HEK293 (cell line): Measurements from ENCODE around the gene KRT40.

Source experiments
- CTCF ChIA-PET: fragments of 350-600 bp; formaldehyde crosslinking; extraction: SDS; loops from one replicate; lab custom pipeline; 2021; ENCODE audit warnings: antibody characterized with exemption; lab: Yijun Ruan, JAX
- POLR2A ChIA-PET: fragments of 300-600 bp; formaldehyde crosslinking; extraction: SDS; loops from one replicate; lab custom pipeline; 2020; ENCODE audit warnings: antibody characterized with exemption, inconsistent platforms; lab: Yijun Ruan, JAX
- H3K27ac ChIP-seq: fragments of 200-500 bp; sonication (Bioruptor generic); 2 replicates; pipeline ENCODE4 v1.5.1; 2014; ENCODE audit warnings: low read depth, low read length, control low read depth, inconsistent platforms; ENCODE audit errors: extremely low read depth
- H3K36me3 ChIP-seq, 2 experiments: fragments of 200-500 bp in 1 of 2; sonication (Bioruptor generic) in 1 of 2; 1 replicate in 1 of 2; 2 replicates in 1 of 2; pipeline ENCODE4 v1.5.1; 2014 to 2017; ENCODE audit warnings: inconsistent platforms in 2 of 2, low read length in 2 of 2; ENCODE audit not compliant: control insufficient read depth in 2 of 2, insufficient read depth in 1 of 2
- H3K4me1 ChIP-seq: fragments of 200-500 bp; sonication (Bioruptor generic); 2 replicates; pipeline ENCODE4 v1.5.1; 2014; ENCODE audit warnings: mild to moderate bottlenecking, low read length, inconsistent platforms; ENCODE audit not compliant: control insufficient read depth, insufficient read depth
- H3K4me3 ChIP-seq: 2 replicates; pipeline ENCODE4 v1.5.1; 2011; ENCODE audit warnings: low read depth, mild to moderate bottlenecking, control low read depth, low read length, moderate library complexity
- H3K9me3 ChIP-seq: fragments of 200-500 bp; sonication (Bioruptor generic); 2 replicates; pipeline ENCODE4 v1.5.1; 2014; ENCODE audit warnings: low read depth, low read length, inconsistent platforms; ENCODE audit not compliant: control insufficient read depth, insufficient read depth
- KLF1 ChIP-seq: fragments of 450-650 bp; formaldehyde crosslinking; IDR thresholded peaks from 2 replicates; pipeline ENCODE4 v1.5.1; 2016; ENCODE audit warnings: missing biosample characterization, missing genetic modification characterization
- KLF16 ChIP-seq: fragments of 450-650 bp; formaldehyde crosslinking; IDR thresholded peaks from 2 replicates; pipeline ENCODE4 v1.5.1; 2017; ENCODE audit warnings: missing biosample characterization, missing genetic modification characterization
- SALL2 ChIP-seq: fragments of 450-650 bp; formaldehyde crosslinking; IDR thresholded peaks from 2 replicates; pipeline ENCODE4 v1.5.0; 2017; ENCODE audit warnings: missing biosample characterization, mild to moderate bottlenecking, missing genetic modification characterization, borderline replicate concordance
- SCRT1 ChIP-seq: fragments of 450-650 bp; formaldehyde crosslinking; IDR thresholded peaks from 2 replicates; pipeline ENCODE4 v1.5.1; 2016; ENCODE audit warnings: missing biosample characterization, missing genetic modification characterization, borderline replicate concordance
- SP2 ChIP-seq: fragments of 450-650 bp; formaldehyde crosslinking; IDR thresholded peaks from 2 replicates; pipeline ENCODE4 v1.5.1; 2016; ENCODE audit warnings: missing biosample characterization, missing genetic modification characterization
- ZBTB10 ChIP-seq: fragments of 450-650 bp; formaldehyde crosslinking; IDR thresholded peaks from 2 replicates; pipeline ENCODE4 v1.5.1; 2016; ENCODE audit warnings: missing biosample characterization, missing genetic modification characterization
- ZBTB44 ChIP-seq: fragments of 450-650 bp; IDR thresholded peaks from 2 replicates; pipeline ENCODE4 v1.5.1; 2018; ENCODE audit warnings: missing biosample characterization, mild to moderate bottlenecking, missing genetic modification characterization
- ZIC2 ChIP-seq: fragments of 450-650 bp; formaldehyde crosslinking; IDR thresholded peaks from 2 replicates; pipeline ENCODE4 v1.5.1; 2016; ENCODE audit warnings: missing biosample characterization, missing genetic modification characterization
- ZNF132 ChIP-seq: fragments of 450-650 bp; formaldehyde crosslinking; IDR thresholded peaks from 2 replicates; pipeline ENCODE4 v1.5.1; 2017; ENCODE audit warnings: missing biosample characterization, missing genetic modification characterization, borderline replicate concordance
- ZNF133 ChIP-seq: fragments of 450-650 bp; formaldehyde crosslinking; IDR thresholded peaks from 2 replicates; pipeline ENCODE4 v1.5.1; 2016; ENCODE audit warnings: missing biosample characterization, missing genetic modification characterization
- ZNF18 ChIP-seq: fragments of 450-650 bp; formaldehyde crosslinking; IDR thresholded peaks from 2 replicates; pipeline ENCODE4 v1.5.1; 2016; ENCODE audit warnings: missing biosample characterization, missing genetic modification characterization
- ZNF214 ChIP-seq: fragments of 450-650 bp; formaldehyde crosslinking; IDR thresholded peaks from 2 replicates; pipeline ENCODE4 v1.5.1; 2017; ENCODE audit warnings: missing biosample characterization, mild to moderate bottlenecking, missing genetic modification characterization, borderline replicate concordance
- ZNF292 ChIP-seq: fragments of 450-650 bp; formaldehyde crosslinking; IDR thresholded peaks from 2 replicates; pipeline ENCODE4 v1.5.1; 2016; ENCODE audit warnings: low read depth, missing biosample characterization, missing genetic modification characterization, borderline replicate concordance
- ZNF366 ChIP-seq: fragments of 450-650 bp; formaldehyde crosslinking; conservative IDR thresholded peaks from 2 replicates; pipeline ENCODE4 v1.5.1; 2016; ENCODE audit warnings: missing biosample characterization, missing genetic modification characterization
- ZNF37A ChIP-seq: fragments of 450-650 bp; IDR thresholded peaks from 2 replicates; pipeline ENCODE4 v1.5.1; 2018; ENCODE audit warnings: missing biosample characterization, missing genetic modification characterization
- ZNF514 ChIP-seq: fragments of 450-650 bp; formaldehyde crosslinking; IDR thresholded peaks from 2 replicates; pipeline ENCODE4 v1.5.1; 2016; ENCODE audit warnings: missing biosample characterization, missing genetic modification characterization
- ZNF561 ChIP-seq: fragments of 450-650 bp; IDR thresholded peaks from 2 replicates; pipeline ENCODE4 v1.5.1; 2018; ENCODE audit warnings: missing biosample characterization, missing genetic modification characterization, borderline replicate concordance
- ZNF571 ChIP-seq: fragments of 450-650 bp; formaldehyde crosslinking; IDR thresholded peaks from 2 replicates; pipeline ENCODE4 v1.5.0; 2017; ENCODE audit warnings: missing biosample characterization, missing genetic modification characterization
- ZNF596 ChIP-seq: fragments of 450-650 bp; IDR thresholded peaks from 2 replicates; pipeline ENCODE4 v1.5.0; 2018; ENCODE audit warnings: missing biosample characterization, mild to moderate bottlenecking, missing genetic modification characterization, moderate library complexity
- ZNF624 ChIP-seq: fragments of 450-650 bp; formaldehyde crosslinking; IDR thresholded peaks from 2 replicates; pipeline ENCODE4 v1.5.1; 2017; ENCODE audit warnings: missing biosample characterization, missing genetic modification characterization
- ZNF692 ChIP-seq: fragments of 450-650 bp; formaldehyde crosslinking; IDR thresholded peaks from 2 replicates; pipeline ENCODE4 v1.5.1; 2016; ENCODE audit warnings: missing biosample characterization, missing genetic modification characterization
- ZNF777 ChIP-seq: fragments of 450-650 bp; formaldehyde crosslinking; IDR thresholded peaks from 2 replicates; pipeline ENCODE4 v1.5.1; 2017; ENCODE audit warnings: missing biosample characterization, missing genetic modification characterization, borderline replicate concordance

KRT40 gene

GRCh38 chr17:40952154-40952553 lies 32.0 kb downstream of the KRT40 start:
- Histone ChIP-seq H3K27ac (no peak overlapping the region), H3K4me3 (no peak overlapping the region), H3K4me1 (no peaks in the 10 kb centered on the region), H3K9me3 (no peaks in the 10 kb centered on the region), H3K36me3 (no peaks in the 10 kb centered on the region)
- TF ChIP-seq ZNF514 (no peak), ZNF777 (tag by site-specific recombination) (no peak), ZNF624 (tag by site-specific recombination) (no peak), ZIC2 (tag by site-specific recombination) (no peak), KLF16 (no peak), ZNF692 (tag by site-specific recombination) (no peak), ZNF132 (no peak), ZNF292 (no peak), KLF1 (tag by site-specific recombination) (no peak), ZNF571 (tag by site-specific recombination) (no peak), ZBTB44 (tag by site-specific recombination) (no peak), ZNF37A (tag by site-specific recombination) (no peak), ZNF18 (tag by site-specific recombination) (no peak), ZNF561 (no peak), ZNF133 (no peak), ZNF214 (tag by site-specific recombination) (no peak), SALL2 (tag by site-specific recombination) (no peak), ZBTB10 (no peak)
- POLR2A ChIA-PET = no interaction called here
- CTCF ChIA-PET = interaction anchor here (0.6 to 0.8 kb wide), 2 partner anchors 10 to 186 kb away, joined by 3 to 7 read pairs; no protein-coding TSS in a partner anchor

- ChIA-PET POLR2A (no interaction called here), CTCF (no interaction called here)
- no peak overlapping the region for H3K27ac ChIP-seq
- H3K4me3 ChIP-seq = no peak overlapping the region
- H3K36me3 ChIP-seq = no peaks in the 10 kb centered on the region
- H3K4me1 ChIP-seq = no peaks in the 10 kb centered on the region
- H3K9me3 ChIP-seq = no peaks in the 10 kb centered on the region
- TF ChIP-seq ZNF692 (tag by site-specific recombination) (no peak), SCRT1 (tag by site-specific recombination) (no peak), ZNF366 (tag by site-specific recombination) (no peak), ZNF596 (tag by site-specific recombination) (no peak), SP2 (tag by site-specific recombination) (no peak)
Observed at GRCh38 chr17:40951011-40951622, 33.0 kb downstream of the KRT40 start.
